Endometrial microvascular endothelial cells (primary cell): Measurements from ENCODE around the gene PLEKHM1. TPM values are rescaled to one million over a fixed set of nuclear protein-coding genes. Genes with fewer than 3 reads are reported as not detected.
"Not testable (repeated sequence)": the region's sequence is repeated elsewhere in the genome, so short reads cannot be mapped to it uniquely, and the experiment has no call there.

Experiments
- in situ Hi-C: cut with HindIII; loops from 2 replicates; pipeline ENCODE4 v1.10.0; 2017; ENCODE audit warnings: low sequenced_read_pairs, low pct_unique_long_range_greater_than_20kb; ENCODE audit errors: inconsistent ontology term
- total RNA-seq: library from RNA; depleted of rRNA; stranded (reverse); fragments of >200 nt; gene quantifications from one replicate; pipeline ENCODE4 v1.2.3, GENCODE V29; 2015; ENCODE audit errors: inconsistent ontology term

PLEKHM1 gene
- total RNA-seq, 1 donor from 2014 or later = 30.7 TPM

GRCh38 chr17:45468293-45469203, 22.0 kb downstream of the PLEKHM1 start:
- in situ Hi-C loops = not testable (repeated sequence)

GRCh38 chr17:45461524-45462327, 28.8 kb downstream of the PLEKHM1 start:
- in situ Hi-C loops = not testable (repeated sequence)

- in situ Hi-C loops = not testable (repeated sequence)
These were observed 30.1 kb downstream of the PLEKHM1 start for GRCh38 chr17:45460422-45460821.

- in situ Hi-C loops = not testable (repeated sequence)
These were observed 36.2 kb downstream of the PLEKHM1 start for GRCh38 chr17:45454341-45454740.

DNA sequence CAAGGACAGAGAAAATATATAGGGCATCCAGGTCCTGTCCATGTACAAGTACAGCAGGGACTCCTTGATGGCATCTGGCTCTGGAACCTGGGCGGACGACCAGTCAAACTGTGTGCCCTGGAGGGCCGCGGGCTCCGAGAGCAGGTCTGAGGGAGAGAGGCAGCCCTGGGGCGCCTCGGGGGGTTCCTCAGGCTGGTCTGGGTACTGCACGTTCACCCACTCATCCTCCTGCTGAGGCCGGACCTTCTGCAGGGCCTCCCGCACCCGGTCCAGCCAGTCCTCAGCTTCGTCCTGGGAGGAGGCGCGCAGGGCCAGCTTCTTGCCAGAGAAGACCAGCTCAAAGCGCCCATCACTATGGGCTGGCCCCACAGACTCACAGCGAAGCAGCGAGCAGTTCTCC, 36.8 kb downstream of the PLEKHM1 start:
- in situ Hi-C loops = not testable (repeated sequence)

GRCh38 chr17:45453225-45453534, 37.3 kb downstream of the PLEKHM1 start:
- in situ Hi-C loops = not testable (repeated sequence)

DNA sequence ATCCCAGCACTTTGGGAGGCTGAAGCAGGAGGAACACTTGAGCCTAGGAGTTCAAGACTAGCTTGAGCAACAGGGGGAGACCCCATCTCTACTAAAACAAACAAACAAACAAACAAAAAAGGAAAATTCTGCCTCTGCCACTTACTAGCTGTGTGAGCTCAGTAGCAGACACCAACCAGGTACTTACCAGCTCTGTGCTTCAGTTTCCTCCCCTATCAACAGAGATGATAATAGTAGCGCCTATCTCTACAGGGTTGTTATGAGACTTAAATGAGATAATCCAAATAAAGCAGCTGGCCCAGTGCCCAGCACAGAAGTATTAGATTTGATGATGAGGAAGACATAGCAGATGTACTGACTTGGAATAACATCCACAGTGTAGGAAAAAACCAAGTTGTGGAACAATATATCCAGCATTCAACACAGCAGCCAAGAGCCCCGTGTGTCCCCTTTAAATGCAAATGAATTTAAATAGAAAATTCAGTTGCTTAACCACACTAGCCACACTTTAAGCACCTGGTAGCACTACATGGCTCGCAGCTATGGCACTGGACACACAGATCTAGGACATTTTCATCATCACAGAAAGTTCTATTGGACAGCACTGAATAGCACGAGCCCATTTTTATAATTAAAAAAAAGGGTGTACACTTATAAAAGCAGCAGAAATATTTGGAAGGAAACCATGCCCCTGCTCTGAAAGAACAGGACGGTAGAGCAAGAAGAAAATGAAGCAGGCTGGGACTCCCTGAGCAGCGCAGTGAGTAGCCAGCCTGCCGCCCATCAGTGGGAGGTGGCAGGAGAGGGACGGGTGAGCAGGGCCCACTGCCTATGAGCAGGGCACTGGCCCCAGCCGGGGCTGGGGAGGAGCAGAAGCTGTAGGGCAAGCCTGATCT, 37.9 kb downstream of the PLEKHM1 start:
- in situ Hi-C loops = not testable (repeated sequence)

DNA sequence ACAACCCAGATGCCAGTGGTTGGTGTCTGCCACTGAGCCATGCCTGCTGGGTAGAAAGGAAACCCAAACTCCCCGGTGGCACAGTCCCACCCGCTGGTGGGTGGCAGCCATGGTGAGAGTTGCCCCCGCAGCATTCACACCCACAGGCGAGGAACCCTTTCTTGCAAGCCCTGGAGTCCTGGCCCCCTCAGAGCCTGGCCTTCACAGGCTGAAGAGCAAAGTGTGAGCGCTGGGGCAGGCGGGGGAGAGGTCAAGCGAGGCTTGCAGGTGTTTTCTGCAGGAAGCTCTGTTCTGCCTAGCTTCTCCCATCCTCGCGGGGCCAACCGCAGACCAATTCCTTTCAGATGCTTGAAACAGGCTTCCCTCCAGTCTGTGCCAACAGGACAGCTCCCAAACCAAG, 38.9 kb downstream of the PLEKHM1 start:
- in situ Hi-C loops = not testable (repeated sequence)

DNA sequence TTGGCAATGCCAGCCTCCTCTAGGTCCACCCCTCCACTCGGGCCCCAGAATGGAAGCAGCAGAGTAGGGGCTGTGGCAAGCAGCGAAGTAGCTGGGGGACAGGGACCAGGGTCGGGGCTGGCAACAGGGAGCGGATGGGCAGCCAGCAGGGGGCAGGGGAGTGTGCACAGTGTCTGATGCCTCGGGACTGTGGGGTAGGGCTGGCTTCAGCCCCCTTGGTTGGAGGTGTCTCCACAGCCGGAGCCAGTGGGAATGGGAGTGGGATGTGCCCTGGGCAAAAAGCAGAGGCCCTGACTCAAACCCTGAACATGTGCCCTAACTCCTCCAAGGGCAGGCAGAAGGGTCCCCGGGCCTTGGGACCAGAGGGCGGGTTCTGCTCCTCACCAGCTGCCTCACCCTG, 39.4 kb downstream of the PLEKHM1 start:
- in situ Hi-C loops = no loop called here

DNA sequence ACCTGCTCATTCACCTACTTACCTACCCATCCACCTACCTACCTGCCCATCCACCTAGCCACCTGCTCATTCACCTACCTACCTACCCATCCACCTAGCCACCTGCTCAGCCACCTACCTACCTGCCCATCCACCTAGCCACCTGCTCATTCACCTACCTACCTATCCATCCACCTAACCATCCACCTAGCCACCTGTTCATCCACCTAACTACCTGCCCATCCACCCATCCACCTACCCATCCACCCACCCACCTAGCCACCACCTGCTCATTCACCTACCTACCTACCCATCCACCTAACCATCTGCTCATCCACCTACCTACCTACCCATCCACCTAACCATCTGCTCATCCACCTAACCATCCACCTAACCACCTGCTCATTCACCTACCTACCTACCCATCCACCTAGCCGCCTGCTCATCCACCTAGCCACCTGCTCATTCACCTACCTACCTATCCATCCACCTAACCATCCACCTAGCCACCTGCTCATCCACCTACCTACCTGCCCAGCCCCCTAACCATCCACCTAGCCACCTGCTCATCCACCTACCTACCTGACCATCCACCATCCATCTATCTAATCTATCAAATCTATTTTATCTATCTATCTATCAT, 40.7 kb downstream of the PLEKHM1 start:
- in situ Hi-C loops = not testable (repeated sequence)

DNA sequence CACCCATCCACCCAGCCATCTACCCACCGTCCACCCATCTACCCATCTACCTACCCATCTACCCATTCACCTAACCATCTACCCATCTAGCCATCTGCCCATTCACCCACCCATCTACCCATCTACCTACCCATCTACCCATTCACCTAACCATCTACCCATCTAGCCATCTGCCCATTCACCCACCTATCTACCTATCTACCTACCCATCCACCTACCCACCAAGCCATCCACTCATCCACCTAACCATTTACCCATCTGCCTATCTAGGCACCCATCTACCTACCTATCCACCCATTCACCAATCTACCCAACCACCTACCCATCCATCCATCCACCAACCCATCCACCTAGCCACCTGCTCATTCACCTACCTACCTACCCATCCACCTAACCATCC, 41.3 kb downstream of the PLEKHM1 start:
- in situ Hi-C loops = not testable (repeated sequence)

DNA sequence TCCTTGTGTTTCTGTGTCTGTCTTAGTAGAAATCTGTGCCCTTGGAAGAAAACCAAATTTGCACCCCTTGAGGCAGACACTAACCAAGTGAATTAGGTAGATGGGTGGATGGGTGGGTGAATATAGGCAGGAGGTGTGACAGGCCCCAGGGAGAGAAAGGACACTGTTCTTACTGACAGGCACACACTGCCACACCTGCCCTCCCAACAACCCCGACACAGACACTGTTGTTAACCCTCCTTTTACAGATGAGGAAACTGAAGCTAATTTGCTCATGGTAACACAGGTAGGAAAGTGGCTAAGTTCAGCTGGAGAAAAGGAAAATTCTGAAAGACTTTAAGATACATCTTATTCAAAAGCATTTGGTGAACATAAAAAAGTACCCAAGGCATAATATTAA, 42.0 kb downstream of the PLEKHM1 start:
- in situ Hi-C loops = not testable (repeated sequence)

DNA sequence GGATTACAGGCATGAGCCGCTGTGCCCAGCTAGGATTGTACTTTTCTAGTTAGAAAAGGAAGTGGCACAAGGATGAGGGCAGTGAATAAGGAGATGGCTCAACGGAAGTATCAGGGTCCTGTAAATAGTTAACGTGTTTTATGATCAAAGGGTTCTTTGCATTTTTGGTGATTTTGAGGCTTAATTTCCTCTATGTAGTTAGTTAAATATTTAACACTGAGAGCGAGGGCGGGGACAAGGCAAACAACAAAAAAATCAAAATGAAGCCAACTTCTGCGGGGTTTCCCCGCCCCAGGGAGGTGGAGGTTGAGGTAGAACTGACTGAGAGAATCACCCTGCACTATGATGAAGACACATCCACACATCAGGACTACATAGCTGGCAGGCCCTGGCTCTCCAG, 42.5 kb downstream of the PLEKHM1 start:
- in situ Hi-C loops = not testable (repeated sequence)

DNA sequence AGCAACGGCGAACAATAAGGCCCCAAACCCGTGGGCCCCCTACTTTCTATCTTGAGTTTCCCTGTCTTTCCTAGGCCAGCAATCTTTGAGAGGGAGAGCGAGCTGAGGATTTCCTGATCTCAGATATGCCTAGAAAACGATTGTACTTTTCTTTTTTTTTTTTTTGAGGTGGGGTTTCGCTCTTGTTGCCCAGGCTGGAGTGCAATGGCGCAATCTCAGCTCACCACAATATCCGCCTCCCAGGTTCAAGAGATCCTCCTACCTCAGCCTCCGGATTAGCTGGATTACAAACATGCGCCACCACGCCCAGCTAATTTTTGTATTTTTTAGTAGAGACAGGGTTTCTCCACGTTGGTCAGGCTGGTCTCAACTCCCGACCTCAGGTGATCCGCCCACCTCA, 42.9 kb downstream of the PLEKHM1 start:
- in situ Hi-C loops = not testable (repeated sequence)

- in situ Hi-C loops = not testable (repeated sequence)
These were observed 43.5 kb downstream of the PLEKHM1 start for GRCh38 chr17:45446872-45447625.

DNA sequence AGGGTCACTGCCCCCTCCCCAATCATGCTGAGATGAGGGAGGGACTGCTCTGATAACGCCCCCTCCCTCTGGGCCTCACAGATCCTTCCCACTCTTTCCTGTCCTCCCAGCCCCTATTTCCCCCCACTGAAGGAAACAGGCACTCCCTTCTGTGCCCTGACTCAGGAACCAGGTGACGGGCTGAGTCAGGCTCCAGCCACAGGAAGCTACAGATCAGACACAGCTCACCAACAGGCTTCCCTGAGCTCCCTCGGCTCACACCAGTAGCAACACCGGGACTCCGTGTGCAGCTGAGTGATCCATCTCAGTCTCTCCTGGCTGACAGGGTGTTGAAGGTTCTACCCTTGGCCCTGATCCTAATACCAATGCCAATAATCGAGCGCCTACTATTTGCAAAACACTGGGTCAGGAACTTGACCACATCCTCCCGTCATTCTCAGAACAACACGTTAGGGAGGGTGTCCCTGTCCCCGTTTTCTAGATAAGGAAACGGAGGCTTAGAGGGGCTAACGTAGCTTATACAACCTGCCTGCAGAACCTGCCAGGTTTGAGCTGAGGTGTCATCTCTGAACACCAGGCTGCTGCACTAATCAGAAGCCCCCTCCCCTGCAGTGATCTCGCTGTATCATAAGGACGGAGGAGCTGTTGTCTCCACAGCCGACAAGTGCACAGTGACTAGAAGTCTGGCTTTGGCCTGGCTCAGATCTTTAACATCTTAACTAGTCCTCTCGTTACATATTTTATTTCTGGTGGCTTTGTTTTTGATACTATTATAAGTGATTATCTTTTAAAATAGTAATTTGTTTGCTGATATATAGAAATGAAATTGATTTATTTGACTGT, 44.4 kb downstream of the PLEKHM1 start:
- in situ Hi-C loops = not testable (repeated sequence)
